Measurements from ENCODE around the gene KCTD19.

The KCTD19 gene

GRCh38 chr16:67255553-67256221 lies 70.9 kb downstream of the KCTD19 start:
- no peak for TF ChIP-seq CTCF (IDR thresholded peaks at IDR 0.05; ENCODE audit: borderline replicate concordance, insufficient read depth, low read depth, low read length)
- H3K4me3 ChIP-seq (ENCODE audit: low read depth, low read length) = no peak overlapping the region

DNA sequence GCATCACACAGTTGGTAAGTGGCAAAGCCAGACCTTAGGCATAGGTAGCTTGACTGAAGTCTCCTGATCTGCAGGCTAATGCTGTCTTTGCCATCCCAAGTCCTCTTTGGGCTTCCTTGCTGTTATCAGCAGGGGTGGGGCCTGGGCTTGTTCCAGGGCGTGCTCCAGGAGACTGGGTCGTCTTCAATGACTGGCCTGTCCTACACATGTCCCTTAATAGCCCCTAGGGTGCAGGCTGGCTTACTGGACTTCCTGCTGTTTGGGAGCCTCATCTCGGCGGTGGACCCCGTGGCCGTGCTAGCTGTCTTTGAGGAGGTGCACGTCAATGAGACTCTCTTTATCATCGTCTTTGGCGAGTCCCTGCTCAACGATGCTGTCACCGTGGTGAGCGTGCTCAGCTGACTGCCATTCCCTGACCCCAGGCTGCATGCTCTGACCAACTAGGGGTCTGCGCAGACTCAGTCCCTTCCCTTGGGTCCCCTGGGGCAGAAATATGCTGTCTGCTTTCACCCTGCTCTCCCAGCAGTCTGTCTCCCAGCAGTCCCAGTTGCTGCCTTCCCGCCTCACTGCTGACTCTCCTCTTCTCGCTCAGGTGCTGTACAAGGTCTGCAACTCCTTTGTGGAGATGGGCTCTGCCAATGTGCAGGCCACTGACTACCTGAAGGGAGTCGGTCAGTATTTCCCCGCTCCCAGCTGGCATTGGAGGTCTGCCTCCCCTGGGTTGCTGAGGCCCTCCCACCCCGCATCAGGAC lies 71.6 kb downstream of the KCTD19 start:
- no peak overlapping the region for H3K4me3 ChIP-seq (ENCODE audit: low read depth, low read length)
- TF ChIP-seq CTCF (IDR thresholded peaks at IDR 0.05; ENCODE audit: borderline replicate concordance, insufficient read depth, low read depth, low read length) = no peak

DNA sequence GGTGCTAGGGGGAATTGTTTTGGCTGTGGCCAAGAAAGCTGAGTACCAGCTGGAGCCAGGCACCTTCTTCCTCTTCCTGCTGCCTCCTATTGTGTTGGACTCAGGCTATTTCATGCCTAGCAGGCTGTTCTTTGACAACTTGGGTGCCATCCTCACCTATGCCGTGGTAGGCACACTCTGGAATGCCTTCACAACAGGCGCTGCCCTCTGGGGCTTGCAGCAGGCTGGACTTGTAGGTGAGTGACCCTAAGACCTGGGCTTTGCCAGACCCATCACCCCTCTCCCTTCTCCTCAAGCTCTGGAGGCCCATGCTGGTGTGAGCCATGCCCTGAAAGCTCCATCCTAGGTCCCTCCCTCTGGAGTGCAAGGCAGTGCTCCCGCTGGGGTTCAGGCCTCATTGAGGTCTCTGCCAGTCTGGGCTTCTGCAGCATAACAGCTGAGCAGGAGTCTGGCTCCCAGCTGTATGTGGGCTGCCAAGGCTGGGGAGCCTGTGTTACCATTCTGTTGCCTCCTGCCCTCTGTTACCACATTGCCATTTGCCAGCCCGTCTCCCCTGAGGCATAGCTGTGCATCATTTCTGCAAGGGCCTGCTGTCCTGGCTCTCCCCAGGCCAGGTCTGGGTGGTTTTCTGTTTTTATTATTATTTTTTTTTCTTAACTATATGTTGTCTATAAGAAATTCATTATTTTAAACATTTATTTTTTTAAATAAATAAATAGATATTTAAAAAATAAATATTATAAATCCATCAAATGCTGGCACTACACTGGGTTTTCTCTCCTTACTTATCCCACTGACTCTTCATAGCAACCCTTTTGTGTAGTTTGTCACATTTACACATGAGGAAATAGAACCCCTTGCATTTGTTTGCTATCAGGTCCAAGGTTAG lies 73.7 kb downstream of the KCTD19 start:
- no peak overlapping the region for H3K4me3 ChIP-seq (ENCODE audit: low read depth, low read length)
- no peak for TF ChIP-seq CTCF (IDR thresholded peaks at IDR 0.05; ENCODE audit: borderline replicate concordance, insufficient read depth, low read depth, low read length)

DNA sequence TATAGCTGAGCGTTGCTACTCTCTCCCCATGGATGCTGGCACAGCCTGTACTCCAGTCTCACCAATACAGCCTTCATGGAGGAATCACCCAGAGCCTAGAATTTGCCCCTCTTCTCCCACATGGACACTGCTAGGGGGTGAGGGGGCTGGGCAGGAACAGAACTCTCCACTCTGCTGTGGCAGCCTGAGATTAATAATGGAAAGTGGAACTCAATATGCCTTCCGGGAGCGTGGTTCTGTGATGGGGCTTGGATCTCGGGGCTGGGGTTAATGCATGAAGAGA lies 76.6 kb downstream of the KCTD19 start:
- no peak for TF ChIP-seq CTCF (IDR thresholded peaks at IDR 0.05; ENCODE audit: borderline replicate concordance, insufficient read depth, low read depth, low read length)
- no peak overlapping the region for H3K4me3 ChIP-seq (ENCODE audit: low read depth, low read length)

GRCh38 chr16:67249178-67250044 lies 77.1 kb downstream of the KCTD19 start:
- H3K4me3 ChIP-seq (ENCODE audit: low read depth, low read length) = peak overlapping the region; percentile 55
- TF ChIP-seq CTCF (IDR thresholded peaks at IDR 0.05; ENCODE audit: borderline replicate concordance, insufficient read depth, low read depth, low read length) = no peak

DNA sequence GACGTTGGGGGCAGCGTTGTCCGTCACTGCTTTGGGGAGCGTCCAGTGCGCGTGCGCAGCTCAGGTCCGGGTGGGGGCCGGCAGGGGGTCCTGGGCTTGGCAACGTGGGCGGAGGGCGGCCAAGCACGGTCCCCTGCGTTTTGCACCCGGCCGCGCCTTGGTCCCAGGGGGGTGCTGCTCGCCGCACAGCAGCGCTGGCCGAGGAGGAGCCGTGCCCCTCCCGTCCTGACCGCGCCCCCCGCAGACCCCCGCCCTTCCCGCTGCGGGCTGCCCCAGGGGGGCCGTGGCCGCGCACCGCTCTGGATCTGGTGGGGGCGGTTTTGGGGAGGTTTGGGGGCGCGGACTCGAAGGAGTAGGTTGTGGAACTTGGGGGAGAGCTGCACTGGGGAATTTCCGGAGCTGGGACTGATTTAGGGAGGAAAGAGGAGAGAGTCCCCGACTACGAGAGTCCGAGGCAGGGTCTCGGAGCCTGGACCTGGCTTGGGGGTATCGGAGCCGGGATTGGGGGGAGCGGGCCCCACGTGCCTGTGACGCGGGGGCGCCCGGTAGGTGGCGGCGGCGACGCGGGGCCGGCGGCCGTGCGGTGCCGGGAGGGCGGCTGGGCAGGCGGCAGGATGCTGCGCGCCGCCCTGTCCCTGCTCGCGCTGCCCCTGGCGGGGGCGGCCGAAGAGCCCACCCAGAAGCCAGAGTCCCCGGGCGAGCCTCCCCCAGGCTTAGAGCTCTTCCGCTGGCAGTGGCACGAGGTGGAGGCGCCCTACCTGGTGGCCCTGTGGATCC lies 78.0 kb downstream of the KCTD19 start, which contains the start of gene SLC9A5:
TSS of gene SLC9A5 (plus strand) at position 579 of the 777 bp plus-strand sequence. CDS start at position 615, 36 bp downstream.
- TF ChIP-seq CTCF (IDR thresholded peaks at IDR 0.05; ENCODE audit: borderline replicate concordance, insufficient read depth, low read depth, low read length) = 0 out of 2 replicates have a peak, but pooled peaks have one; percentile 30
- peak within 1 kb of the TSS; percentile 55 for H3K4me3 ChIP-seq (ENCODE audit: low read depth, low read length)

All from GM12875 (cell line).